Psoas muscle (tissue), 8 donors: ENCODE measurements around the gene CRACDL. TPM values are rescaled to one million over a fixed set of nuclear protein-coding genes. Genes with fewer than 3 reads are reported as not detected.
"Not testable (repeated sequence)": the region's sequence is repeated elsewhere in the genome, so short reads cannot be mapped to it uniquely, and the experiment has no call there.

Source experiments
- ATAC-seq, 4 donors: fragments of 200-7000 bp; cut with Tn5 transposase; one replicate each; pipeline ENCODE4 v1.9.1; 2020; ENCODE audit warnings: moderate library complexity in 3 of 4, mild to moderate bottlenecking in 2 of 4
- DNase-seq, 2 donors: peaks; one replicate each; pipeline ENCODE4 v3.0.0-alpha.2; 2020
- H3K27ac ChIP-seq: fragments of 200-600 bp; one replicate; pipeline ENCODE4 v1.8.0; 2022
- H3K27me3 ChIP-seq, 3 donors: fragments of 200-600 bp in 1 of 3; one replicate each; pipeline versions ENCODE4 v1.6.1 to v1.8.0; 2013 to 2022; ENCODE audit warnings: low read length in 2 of 3, mild to moderate bottlenecking in 2 of 3, moderate library complexity in 1 of 3; ENCODE audit not compliant: insufficient read depth in 3 of 3
- H3K36me3 ChIP-seq, 2 donors: fragments of 200-600 bp in 1 of 2; one replicate each; pipeline versions ENCODE4 v1.6.1 to v1.8.0; 2013 to 2022; ENCODE audit warnings: low read depth in 1 of 2, mild to moderate bottlenecking in 1 of 2, moderate library complexity in 1 of 2; ENCODE audit not compliant: insufficient read depth in 1 of 2
- H3K4me1 ChIP-seq: fragments of 200-600 bp; one replicate; pipeline ENCODE4 v1.8.0; 2022
- H3K4me3 ChIP-seq: fragments of 200-600 bp; one replicate; pipeline ENCODE4 v1.8.0; 2022; ENCODE audit warnings: mild to moderate bottlenecking
- H3K9me3 ChIP-seq: fragments of 200-600 bp; one replicate; pipeline ENCODE4 v1.8.0; 2022
- CTCF ChIP-seq: fragments of 200-600 bp; IDR thresholded peaks from one replicate; pipeline ENCODE4 v1.8.0; 2022; ENCODE audit warnings: antibody characterized with exemption
- WGBS, 3 donors: extraction: QIAGEN DNeasy Blood & Tissue Kit; methylation state at CpG; one replicate each; pipeline versions ENCODE4 v1.1.6 to v1.1.7; 2013; 5-methylcytosine and 5-hydroxymethylcytosine counted together
- intact Hi-C, 2 donors: fragments of 100-400 bp; cut with DNase I; formaldehyde crosslinking; loops; one replicate each; pipeline versions ENCODE4 v1.11.0 to v1.14.2; 2022
- polyA plus RNA-seq, 3 donors: library from polyadenylated mRNA; stranded (reverse); fragments of 200-250 nt; gene quantifications; one replicate each; pipeline ENCODE4 v1.2.3, GENCODE V29; 2013
- total RNA-seq, 4 donors: library from RNA; stranded (reverse); fragmentation: NEBNext Ultra II Directional in 2 of 4; extraction: Animal tissue kit (Norgen Biotek cat#: 25700) in 2 of 4; gene quantifications; one replicate each; pipeline versions ENCODE4 v1.2.1 to v1.2.4, GENCODE V29; 2021 to 2023
- donor health status: healthy with polysubstance abuse.
- donor health status: DM: no; HTN: no; CAD: no; lungs with moderate emphysema.
- donor health status: Bipolar disorder and iron deficiency.
- donor health status: healthy.
- donor health status: DM: yes; HTN: yes; CAD: no.
- donor health status: DM: no; HTN: no; CAD: no.
- donor health status: DM: no; HTN: no; CAD: no.
- donor health status: DM: yes; HTN: yes; CAD: no.

The CRACDL gene
- total and polyA plus RNA-seq, 7 donors, result 0.97 to 3.1 (median 2.3) TPM

DNA sequence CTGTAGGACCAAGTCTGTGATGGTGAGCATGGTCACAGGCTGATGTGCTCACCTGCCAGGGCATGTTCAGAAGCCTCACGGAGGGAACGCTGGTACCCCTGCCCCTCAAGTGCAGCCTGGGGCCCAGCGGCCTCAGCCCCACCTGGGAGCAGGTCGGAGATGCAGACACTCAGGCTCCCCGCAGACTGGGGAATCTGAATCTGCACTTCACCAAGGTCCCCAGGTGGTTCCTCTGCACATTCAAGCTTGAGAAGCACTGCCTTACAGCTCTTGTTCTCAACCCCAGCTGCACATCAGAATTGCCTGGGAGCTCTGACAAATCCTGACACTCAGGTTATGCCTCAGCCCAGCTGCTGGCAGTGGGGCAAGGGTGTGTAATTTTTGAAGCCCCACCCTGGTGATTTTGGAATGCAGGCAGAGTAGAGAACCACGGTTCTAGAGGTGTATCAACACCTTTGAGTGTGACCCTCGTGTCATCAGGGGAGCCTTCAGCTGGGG lies 54.8 kb downstream of the CRACDL start:
- Histone ChIP-seq H3K4me1 (no peaks in the 10 kb centered on the region), H3K27me3 (no peaks in the 10 kb centered on the region), H3K9me3 (peaks cover 5% of the 10 kb centered on the region), H3K4me3 (no peak overlapping the region), H3K36me3 (no peaks in the 10 kb centered on the region), H3K27ac (no peak overlapping the region)
- 82 to 87% (median 87%) methylated on average over 7 of the region's 7 CpGs for WGBS, 3 donors
- ATAC-seq (no peak), DNase-seq (no peak)
- intact Hi-C loops, result no loop called here
- no peak for TF ChIP-seq CTCF

GRCh38 chr2:98880266-98881152 lies 55.5 kb downstream of the CRACDL start:
- H3K27me3 ChIP-seq, result no peaks in the 10 kb centered on the region
- TF ChIP-seq CTCF, result no peak
- H3K9me3 ChIP-seq, result no peaks in the 10 kb centered on the region
- no peak for DNase-seq
- no peaks in the 10 kb centered on the region for H3K36me3 ChIP-seq
- WGBS, 3 donors, result 73 to 76% (median 74%) methylated on average over 20 of the region's 20 CpGs
- H3K4me1 ChIP-seq, result no peaks in the 10 kb centered on the region
- H3K27ac ChIP-seq, result no peak overlapping the region
- ATAC-seq, result no peak
- H3K4me3 ChIP-seq, result no peak overlapping the region
- intact Hi-C loops, result no loop called here

- DNase-seq, H3K27ac ChIP-seq, H3K4me1 ChIP-seq, H3K36me3 ChIP-seq, H3K9me3 ChIP-seq, intact Hi-C loops, H3K4me3 ChIP-seq, H3K27me3 ChIP-seq, ATAC-seq: not testable (repeated sequence)
- 92 to 93% (median 93%) methylated on average over 5 of the region's 5 CpGs for WGBS, 3 donors
Observed at GRCh38 chr2:98877658-98878057, 58.4 kb downstream of the CRACDL start.

GRCh38 chr2:98876741-98877140 lies 59.3 kb downstream of the CRACDL start:
- intact Hi-C loops, result no loop called here
- Histone ChIP-seq H3K27me3 (no peaks in the 10 kb centered on the region), H3K27ac (no peak overlapping the region), H3K9me3 (no peaks in the 10 kb centered on the region), H3K4me3 (no peak overlapping the region), H3K36me3 (no peaks in the 10 kb centered on the region), H3K4me1 (no peaks in the 10 kb centered on the region)
- WGBS, 3 donors, result 79 to 86% (median 85%) methylated on average over 3 of the region's 3 CpGs
- no peak for TF ChIP-seq CTCF
- ATAC-seq (no peak), DNase-seq (no peak)

GRCh38 chr2:98875746-98876145 lies 60.3 kb downstream of the CRACDL start:
- peaks cover under 1% of the 10 kb centered on the region for H3K4me1 ChIP-seq
- H3K36me3 ChIP-seq, result no peaks in the 10 kb centered on the region
- TF ChIP-seq CTCF, result no peak
- H3K27ac ChIP-seq, result no peak overlapping the region
- intact Hi-C loops, result no loop called here
- ATAC-seq (no peak), DNase-seq (no peak)
- no peaks in the 10 kb centered on the region for H3K9me3 ChIP-seq
- H3K27me3 ChIP-seq, result no peaks in the 10 kb centered on the region
- no peak overlapping the region for H3K4me3 ChIP-seq
- 48 to 60% (median 50%) methylated on average over 4 of the region's 4 CpGs for WGBS, 3 donors
